WTC11 (cell line): ENCODE data around the gene PRRC2A. TPM values are rescaled to one million over a fixed set of nuclear protein-coding genes. Genes with fewer than 3 reads are reported as not detected.

Experiments
- AFF4 ChIP-seq: sonication (generic); formaldehyde crosslinking; IDR thresholded peaks from 2 replicates; pipeline ENCODE4 v1.8.1; 2023; ENCODE audit warnings: mild to moderate bottlenecking, missing genetic modification reagents, borderline replicate concordance
- CBFB ChIP-seq: sonication (generic); formaldehyde crosslinking; IDR thresholded peaks from 2 replicates; pipeline ENCODE4 v1.8.1; 2022; ENCODE audit warnings: mild to moderate bottlenecking, low read depth, missing genetic modification reagents
- CTCF ChIP-seq: fragments of 200-600 bp; IDR thresholded peaks from 2 replicates; pipeline ENCODE4 v1.8.0; 2022; ENCODE audit warnings: antibody characterized with exemption
- E2F4 ChIP-seq: sonication (generic); formaldehyde crosslinking; IDR thresholded peaks from 2 replicates; pipeline ENCODE4 v1.8.1; 2022; ENCODE audit warnings: low read depth, mild to moderate bottlenecking, moderate library complexity, missing genetic modification reagents, borderline replicate concordance
- ELF4 ChIP-seq: sonication (generic); formaldehyde crosslinking; IDR thresholded peaks from 2 replicates; pipeline ENCODE4 v1.8.1; 2022; ENCODE audit warnings: low read depth, mild to moderate bottlenecking, moderate library complexity, missing genetic modification reagents
- ERG ChIP-seq: fragments of 250-450 bp; sonication (Bioruptor Pico); IDR thresholded peaks from 2 replicates; pipeline ENCODE4 v1.8.0; 2021; ENCODE audit warnings: mild to moderate bottlenecking
- ETV6 ChIP-seq: sonication (generic); formaldehyde crosslinking; IDR thresholded peaks from 2 replicates; pipeline ENCODE4 v1.8.1; 2022; ENCODE audit warnings: mild to moderate bottlenecking, missing genetic modification reagents
- FOXJ3 ChIP-seq: sonication (generic); formaldehyde crosslinking; IDR thresholded peaks from 2 replicates; pipeline ENCODE4 v1.9.0; 2021; ENCODE audit warnings: missing genetic modification reagents, mild to moderate bottlenecking, borderline replicate concordance
- GRHL2 ChIP-seq: fragments of 250-450 bp; sonication (Bioruptor Pico); IDR thresholded peaks from 2 replicates; pipeline ENCODE4 v1.8.0; 2022; ENCODE audit warnings: mild to moderate bottlenecking, moderate library complexity; ENCODE audit not compliant: insufficient replicate concordance, severe bottlenecking
- HMGA2 ChIP-seq: fragments of 250-450 bp; sonication (Bioruptor Pico); IDR thresholded peaks from 2 replicates; pipeline ENCODE4 v1.4.0; 2021; ENCODE audit warnings: mild to moderate bottlenecking, moderate library complexity
- MAX ChIP-seq: sonication (generic); formaldehyde crosslinking; IDR thresholded peaks from 2 replicates; pipeline ENCODE4 v1.8.0; 2022; ENCODE audit warnings: mild to moderate bottlenecking, missing genetic modification reagents
- NFYB ChIP-seq: sonication (generic); formaldehyde crosslinking; conservative IDR thresholded peaks from 2 replicates; pipeline ENCODE4 v1.8.0; 2022; ENCODE audit warnings: low read depth, missing genetic modification reagents
- NR1H2 ChIP-seq: sonication (generic); formaldehyde crosslinking; IDR thresholded peaks from 2 replicates; pipeline ENCODE4 v1.9.0; 2021; ENCODE audit warnings: mild to moderate bottlenecking, moderate library complexity, missing genetic modification reagents
- OVOL2 ChIP-seq: fragments of 250-450 bp; sonication (Bioruptor Pico); IDR thresholded peaks from 2 replicates; pipeline ENCODE4 v1.9.0; 2021; ENCODE audit warnings: mild to moderate bottlenecking, borderline replicate concordance
- RELA ChIP-seq: sonication (generic); formaldehyde crosslinking; IDR thresholded peaks from 2 replicates; pipeline ENCODE4 v1.8.1; 2022; ENCODE audit warnings: missing genetic modification reagents, mild to moderate bottlenecking, borderline replicate concordance
- SMAD4 ChIP-seq: sonication (generic); formaldehyde crosslinking; IDR thresholded peaks from 2 replicates; pipeline ENCODE4 v1.8.0; 2022; ENCODE audit warnings: mild to moderate bottlenecking, missing genetic modification reagents
- TCF7 ChIP-seq: sonication (generic); formaldehyde crosslinking; IDR thresholded peaks from 2 replicates; pipeline ENCODE4 v1.8.0; 2022; ENCODE audit warnings: mild to moderate bottlenecking, low read depth, missing genetic modification reagents, moderate library complexity
- TP53 ChIP-seq: sonication (generic); formaldehyde crosslinking; IDR thresholded peaks from 2 replicates; pipeline ENCODE4 v1.8.1; 2023; ENCODE audit warnings: mild to moderate bottlenecking, missing genetic modification reagents
- ZNF138 ChIP-seq: sonication (generic); formaldehyde crosslinking; conservative IDR thresholded peaks from 2 replicates; pipeline ENCODE4 v1.8.1; 2022; ENCODE audit warnings: mild to moderate bottlenecking, moderate library complexity, missing genetic modification reagents
- ZNF219 ChIP-seq: sonication (generic); formaldehyde crosslinking; IDR thresholded peaks from 2 replicates; pipeline ENCODE4 v1.8.0; 2023; ENCODE audit warnings: missing genetic modification reagents, mild to moderate bottlenecking, borderline replicate concordance
- ZNF232 ChIP-seq: sonication (generic); formaldehyde crosslinking; IDR thresholded peaks from 2 replicates; pipeline ENCODE4 v1.8.0; 2022; ENCODE audit warnings: mild to moderate bottlenecking, missing genetic modification reagents
- ZNF425 ChIP-seq: fragments of 250-450 bp; sonication (Bioruptor Pico); conservative IDR thresholded peaks from 2 replicates; pipeline ENCODE4 v1.9.0; 2021; ENCODE audit warnings: mild to moderate bottlenecking
- ZNF532 ChIP-seq: fragments of 250-450 bp; sonication (Bioruptor Pico); IDR thresholded peaks from 2 replicates; pipeline ENCODE4 v1.9.0; 2021; ENCODE audit warnings: mild to moderate bottlenecking, borderline replicate concordance
- total RNA-seq: library from RNA; stranded (reverse); gene quantifications from 3 replicates; pipeline ENCODE4 v1.2.3, GENCODE V29; 2021

The PRRC2A gene
- total RNA-seq, 1 experiment from 2014 or later = 372 TPM

- TF ChIP-seq AFF4 (CRISPR knock-in tag) = no peak
- no peak for TF ChIP-seq GRHL2 (CRISPR knock-in tag)
- no peak for TF ChIP-seq FOXJ3 (CRISPR knock-in tag)
- TF ChIP-seq SMAD4 = no peak
- no peak for TF ChIP-seq ELF4
- no peak for TF ChIP-seq TCF7 (CRISPR knock-in tag)
- TF ChIP-seq ZNF232 (CRISPR knock-in tag) = no peak
- TF ChIP-seq NR1H2 (CRISPR knock-in tag) = no peak
- no peak for TF ChIP-seq ZNF138 (CRISPR knock-in tag)
- TF ChIP-seq ERG (CRISPR knock-in tag) = no peak
- TF ChIP-seq OVOL2 (CRISPR knock-in tag) = no peak
- TF ChIP-seq MAX (CRISPR knock-in tag) = peak; percentile 75
- peak; percentile 95 for TF ChIP-seq CTCF
- no peak for TF ChIP-seq CBFB (CRISPR knock-in tag)
- TF ChIP-seq ZNF532 (CRISPR knock-in tag) = no peak
- TF ChIP-seq NFYB (CRISPR knock-in tag) = no peak
- TF ChIP-seq HMGA2 (CRISPR knock-in tag) = no peak
- no peak for TF ChIP-seq ZNF425 (CRISPR knock-in tag)
- TF ChIP-seq ETV6 = peak; percentile 65; the same call in 1 of the 2 replicates
- TF ChIP-seq ZNF219 = no peak; the same call in none of the 2 replicates
- no peak for TF ChIP-seq E2F4 (CRISPR knock-in tag)
- TF ChIP-seq TP53 (CRISPR knock-in tag) = no peak
- no peak for TF ChIP-seq RELA (CRISPR knock-in tag)
Observed at GRCh38 chr6:31580807-31581433, 39.6 kb upstream of the PRRC2A start (continued).
